ENCODE data around the gene EDA.

Gene EDA

DNA sequence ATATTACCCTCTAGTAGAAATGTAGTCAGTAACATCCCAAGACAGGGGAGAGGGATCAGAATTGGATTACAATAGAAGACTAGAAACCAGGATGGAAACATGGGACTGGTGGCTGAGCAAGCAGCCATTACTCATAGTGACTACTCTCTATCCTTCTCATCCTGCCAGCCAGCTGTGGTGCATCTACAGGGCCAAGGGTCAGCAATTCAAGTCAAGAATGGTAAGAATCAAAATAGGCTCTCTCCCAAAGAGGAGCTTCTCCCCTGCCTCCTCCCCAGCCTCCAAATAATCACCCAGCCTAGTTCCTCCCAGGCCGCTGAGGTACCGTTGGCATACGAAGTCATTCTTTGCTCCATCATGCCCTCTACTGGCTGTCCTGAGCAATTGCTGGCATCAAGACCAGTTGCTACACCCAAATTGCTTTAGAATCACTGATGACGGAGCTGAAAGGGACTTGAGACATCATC, 414.4 kb downstream of the EDA start:
- peak; percentile 44 for DNase-seq

DNA sequence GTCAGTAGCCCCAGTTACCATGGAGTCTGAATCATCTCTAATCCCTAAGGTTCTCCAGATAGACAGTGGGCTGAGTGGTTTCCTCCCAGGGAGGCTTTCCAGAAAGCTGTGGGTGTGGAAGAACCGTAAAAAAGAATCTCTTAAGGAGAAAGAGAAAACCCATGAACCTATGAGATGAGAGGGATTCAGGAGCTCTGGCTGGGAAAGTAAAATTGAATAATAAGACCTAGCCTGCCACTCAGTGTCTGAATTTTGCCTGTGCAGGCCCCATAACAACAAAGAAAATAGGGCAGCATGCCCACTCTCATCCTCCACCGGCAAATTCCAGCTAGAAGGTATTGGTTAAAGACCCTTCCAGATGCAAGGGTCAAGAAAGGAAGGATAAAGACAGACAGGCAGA, 416.9 kb downstream of the EDA start:
- no peak for DNase-seq

DNA sequence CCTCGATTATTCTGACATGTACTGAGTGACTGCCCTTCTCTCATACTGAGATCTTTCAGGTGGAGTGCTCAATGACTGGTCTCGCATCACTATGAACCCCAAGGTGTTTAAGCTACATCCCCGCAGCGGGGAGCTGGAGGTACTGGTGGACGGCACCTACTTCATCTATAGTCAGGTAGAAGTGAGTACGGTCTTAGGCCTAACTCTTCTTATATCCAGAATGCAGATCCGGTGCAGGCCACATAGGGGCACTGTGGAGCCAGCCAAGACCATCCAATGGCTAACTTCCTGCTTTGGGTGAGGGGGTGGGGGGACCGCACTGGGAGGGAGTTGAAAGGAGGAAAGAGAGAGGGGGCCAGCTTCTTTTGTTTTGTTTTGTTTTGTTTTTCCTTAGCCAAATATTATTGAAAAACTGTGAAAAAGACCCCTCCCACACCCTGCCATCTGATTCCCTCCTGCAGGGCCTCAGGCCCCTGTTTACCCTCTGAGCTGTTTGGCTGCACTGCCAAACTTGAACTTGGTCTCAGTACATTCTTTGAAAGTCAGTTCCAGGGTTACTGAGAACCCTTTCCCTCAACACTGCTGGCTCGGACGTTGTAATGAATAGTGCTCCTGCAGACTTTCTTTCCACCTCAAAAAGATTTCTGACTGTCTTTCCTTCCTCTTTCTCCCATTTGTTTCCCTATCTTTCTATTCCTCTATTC, 417.6 kb downstream of the EDA start:
- DNase-seq, result no peak

DNA sequence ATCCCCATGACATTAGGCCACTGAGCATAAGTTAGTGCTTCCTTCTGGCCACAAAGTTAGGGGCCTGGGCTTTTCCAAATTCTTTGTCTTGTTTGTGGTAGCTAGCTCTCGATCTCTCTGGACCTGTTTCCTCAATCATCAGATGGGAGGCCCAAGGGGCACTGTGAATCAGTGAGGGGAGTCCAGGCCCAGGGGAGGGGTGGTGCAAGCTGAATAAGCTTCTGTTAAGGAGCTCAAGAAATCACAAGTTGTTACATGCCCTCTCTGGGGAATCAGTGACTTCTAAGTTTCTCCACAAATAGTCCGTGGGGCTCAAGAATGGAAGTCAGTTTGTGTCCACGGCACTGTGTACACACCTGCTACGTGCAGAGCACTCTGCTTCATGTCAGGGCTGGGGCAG, 418.7 kb downstream of the EDA start:
- DNase-seq, result no peak

DNA sequence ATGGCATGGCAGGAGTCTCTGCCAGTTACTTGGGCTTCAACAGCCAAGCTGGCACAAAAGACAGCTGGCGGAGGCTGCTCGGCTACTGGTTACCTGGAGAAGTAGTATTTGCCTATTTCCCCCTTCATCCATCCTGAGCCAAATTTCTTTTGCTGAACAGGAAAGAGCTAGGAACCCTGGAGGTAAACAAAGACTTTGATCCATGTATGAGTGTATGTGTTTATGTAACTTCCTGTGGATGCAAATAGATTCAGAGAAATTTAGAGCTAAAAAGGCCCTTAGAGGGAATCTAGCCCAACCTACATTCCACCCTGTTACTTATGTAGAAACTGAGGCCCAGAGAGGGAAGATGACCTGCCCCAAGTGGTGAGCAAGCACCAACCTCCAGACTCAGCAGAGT, 422.6 kb downstream of the EDA start:
- DNase-seq, result no peak

DNA sequence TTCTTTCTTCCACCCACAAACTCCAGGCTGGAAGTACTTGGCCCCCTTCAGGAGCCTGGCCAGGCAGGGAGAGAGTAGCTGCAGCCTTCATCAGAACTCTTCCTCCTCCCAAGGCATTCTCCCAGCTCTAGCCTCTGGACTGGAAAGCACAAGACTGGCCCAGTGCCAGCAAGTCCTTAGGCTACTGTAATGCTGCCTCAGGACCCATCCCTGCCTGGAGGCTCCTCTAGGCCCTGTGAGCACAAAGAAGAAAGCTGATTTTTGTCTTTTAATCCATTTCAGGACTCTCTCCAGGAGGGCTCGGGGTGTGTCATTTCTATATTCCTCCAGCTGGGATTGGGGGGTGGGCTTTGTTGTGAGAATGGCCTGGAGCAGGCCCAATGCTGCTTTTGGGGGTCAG, 423.0 kb downstream of the EDA start:
- no peak for DNase-seq

DNA sequence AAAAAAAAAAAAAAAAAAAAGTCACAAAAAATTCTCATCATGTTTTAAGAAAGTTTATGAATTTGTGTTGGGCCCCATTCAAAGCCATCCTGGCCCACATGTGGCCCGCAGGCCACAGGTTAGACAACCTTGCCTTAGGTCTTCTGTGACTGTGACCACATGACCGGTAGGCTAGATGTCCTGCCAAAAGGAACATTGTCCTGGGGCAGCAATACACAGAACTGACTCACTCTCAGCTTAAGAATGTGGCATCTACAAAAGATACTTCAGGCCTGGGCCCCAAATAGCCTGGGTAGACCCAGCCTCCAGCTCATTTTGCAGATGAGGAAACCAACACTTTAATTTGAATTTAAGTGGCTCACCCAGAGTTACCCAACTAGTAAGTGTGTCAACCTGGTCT, 423.8 kb downstream of the EDA start:
- no peak for DNase-seq

DNA sequence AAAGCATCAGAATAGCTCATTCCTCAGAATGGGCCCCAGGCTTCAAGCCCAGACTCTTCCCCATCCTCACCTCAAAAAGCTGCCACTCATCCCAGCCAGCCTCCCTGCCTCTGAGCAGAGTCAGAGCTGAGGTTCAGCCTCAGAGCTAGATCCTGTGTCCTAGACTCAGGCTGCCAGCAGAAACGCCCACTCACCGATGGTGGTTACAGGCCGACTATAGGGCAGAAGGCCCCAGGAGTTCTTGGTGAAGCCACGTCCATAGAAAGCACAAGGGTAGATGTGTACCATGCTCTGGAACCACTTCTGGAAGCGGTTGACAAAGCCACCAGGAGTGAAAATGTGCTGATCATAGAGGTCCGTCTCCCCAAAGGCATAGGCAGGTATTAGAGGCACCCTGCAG, 426.1 kb downstream of the EDA start:
- no peak for DNase-seq

DNA sequence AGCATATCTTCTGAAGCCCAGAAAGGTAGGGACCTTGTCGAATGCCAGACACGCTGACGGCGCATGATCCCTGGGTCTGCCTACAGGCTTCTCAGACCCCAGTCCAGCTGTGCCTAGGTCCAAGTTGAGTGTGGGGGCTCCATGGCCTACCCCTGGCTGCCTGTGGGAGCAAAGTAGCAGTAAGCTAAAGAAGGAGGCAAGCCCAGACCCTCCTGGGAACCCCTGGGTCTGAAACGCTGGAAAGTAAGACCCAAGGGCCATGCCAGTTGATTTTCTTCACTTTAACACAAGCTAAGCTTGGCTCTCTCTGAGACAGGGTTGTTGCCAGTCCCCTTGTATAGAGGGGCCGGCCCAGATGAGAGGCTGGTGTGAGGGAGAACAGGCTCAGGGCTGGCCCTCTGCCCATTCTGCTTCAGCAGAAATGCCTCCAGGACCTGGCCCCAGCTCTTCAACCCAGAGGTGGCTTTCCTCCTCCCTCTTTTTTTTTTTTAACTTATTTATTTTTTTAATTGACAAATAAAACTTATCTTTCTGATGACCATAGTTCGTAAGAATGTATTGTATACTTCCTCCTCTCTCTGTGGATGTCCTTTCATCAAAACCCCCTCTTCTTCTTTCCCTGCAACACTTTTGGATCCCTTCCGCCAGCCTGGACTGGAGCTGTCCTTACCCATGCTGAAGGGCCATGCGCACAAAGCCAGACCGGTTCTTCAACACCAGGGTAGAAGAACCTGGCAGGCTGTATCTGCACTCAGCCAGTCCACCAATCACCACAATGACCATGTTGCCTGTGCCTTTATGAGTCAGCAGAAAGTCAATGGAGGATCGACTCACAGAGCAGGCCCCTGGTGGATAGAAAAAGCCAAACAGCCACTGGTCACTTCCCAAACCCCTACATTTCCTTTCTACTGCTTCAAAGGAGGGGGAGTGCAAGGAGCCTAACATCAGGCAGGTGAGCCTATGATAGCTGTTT, 426.8 kb downstream of the EDA start:
- no peak for DNase-seq

DNA sequence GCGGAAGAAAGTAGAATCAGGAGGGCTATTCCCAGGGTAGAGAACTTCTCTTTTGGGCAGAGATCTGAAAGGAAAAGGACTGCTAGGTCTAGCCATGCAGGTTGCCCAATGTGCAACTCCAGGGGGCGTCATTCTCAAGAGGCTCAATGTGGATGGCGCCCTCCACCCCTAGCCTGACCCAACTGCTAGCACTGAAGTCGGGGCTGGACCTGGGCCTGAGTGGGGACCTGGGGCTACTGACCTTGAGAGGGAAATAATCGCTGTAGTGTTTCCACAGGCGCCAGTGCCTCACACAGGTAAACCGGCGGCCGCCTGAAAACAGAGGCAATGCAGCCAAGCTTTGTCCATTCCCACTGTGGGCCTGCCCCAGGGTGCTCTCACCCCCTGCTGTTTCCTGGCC, 427.8 kb downstream of the EDA start:
- DNase-seq, result no peak

DNA sequence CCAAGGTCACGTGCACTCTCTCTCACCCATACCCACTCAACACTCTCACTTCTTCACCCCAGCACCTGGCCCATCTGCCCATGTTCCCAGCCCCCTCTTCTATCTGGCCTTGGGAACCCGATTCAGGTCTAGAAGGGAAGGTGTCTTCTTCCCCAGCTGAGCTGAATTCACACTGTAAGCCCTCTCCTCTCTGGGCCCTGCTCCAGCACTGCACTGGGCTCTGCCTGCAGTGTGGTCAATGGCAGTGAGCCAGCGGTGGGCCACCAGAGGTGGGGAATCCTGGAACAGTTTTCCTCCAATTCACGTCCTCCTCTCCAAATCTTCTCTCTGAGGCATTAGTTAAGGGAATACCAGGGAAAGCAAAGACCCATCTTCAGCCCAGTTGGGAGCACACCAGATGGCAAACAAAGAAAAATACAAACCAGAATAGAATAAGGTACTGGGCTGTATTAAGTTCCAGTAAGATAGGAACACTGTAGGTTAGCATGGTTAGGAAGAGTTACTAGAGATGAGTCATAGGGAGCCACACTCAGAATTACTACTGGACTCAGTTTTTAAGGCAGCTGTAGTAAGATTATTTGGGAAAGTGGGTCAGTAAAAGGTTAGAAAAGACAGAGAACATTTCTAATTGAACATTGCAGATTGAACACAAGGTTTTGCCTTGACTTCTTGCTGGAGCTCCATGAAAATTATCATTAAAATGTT, 428.8 kb downstream of the EDA start:
- no peak for DNase-seq

DNA sequence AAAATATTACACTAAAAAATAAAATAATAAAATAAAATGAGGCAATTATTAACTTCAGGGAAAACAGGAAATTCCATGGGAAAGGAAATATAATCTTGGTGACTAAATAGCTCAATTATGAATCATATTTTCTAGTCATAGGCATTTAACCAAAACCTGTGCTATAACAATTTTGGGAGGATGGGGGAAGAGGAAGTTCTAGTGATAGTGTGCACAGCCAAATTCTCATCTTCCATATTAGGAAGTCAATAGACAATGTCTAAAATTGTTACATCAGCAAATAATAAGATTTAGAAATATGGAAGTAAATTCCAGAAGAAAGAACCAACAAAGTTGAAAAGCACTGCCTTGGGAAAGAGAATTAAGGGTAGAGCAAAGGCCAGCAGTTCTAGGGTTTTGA, 431.1 kb downstream of the EDA start:
- no peak for DNase-seq

DNA sequence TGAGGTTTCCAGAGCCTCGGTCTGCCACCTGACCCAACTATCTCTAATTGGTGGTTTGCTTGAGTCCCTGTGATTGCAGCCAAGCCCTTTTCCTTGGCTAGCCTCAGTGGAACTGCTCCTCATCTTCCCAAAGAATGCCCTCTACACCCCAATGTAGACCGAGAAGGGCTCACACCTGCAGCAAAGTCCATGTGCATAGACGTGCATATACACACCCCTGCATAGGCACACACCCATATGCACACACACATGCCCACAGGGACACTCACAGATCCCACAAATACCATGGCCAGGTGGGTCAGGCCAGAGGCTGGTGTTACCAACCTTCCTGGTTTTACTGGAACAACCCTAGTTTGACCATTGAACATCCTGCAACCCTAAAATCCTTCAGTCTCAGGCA, 433.5 kb downstream of the EDA start:
- DNase-seq, result no peak

DNA sequence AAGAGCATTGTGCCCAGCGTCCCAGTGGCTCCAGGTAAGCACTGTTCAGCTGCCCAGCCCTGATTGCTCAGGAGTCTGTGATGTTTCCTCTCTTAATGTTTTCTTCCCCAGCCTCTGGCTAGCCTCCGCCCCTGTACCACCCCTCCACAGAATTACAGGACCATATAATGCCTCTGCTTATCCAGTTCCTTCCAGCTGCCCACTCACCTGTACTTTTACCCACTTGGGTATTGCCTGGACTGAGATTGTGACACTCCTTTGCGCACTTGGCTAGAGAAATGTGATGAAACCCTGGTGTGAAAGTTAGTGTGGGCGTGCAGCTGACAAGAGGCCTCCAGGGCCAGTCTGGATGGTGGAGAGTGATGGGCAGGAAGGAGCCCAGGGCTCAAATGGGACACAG, 434.0 kb downstream of the EDA start, which contains the start of gene AWAT2:
TSS of gene AWAT2 (minus strand) at position 14 of the 400 bp plus-strand sequence. CDS start at position 8, 6 bp downstream.
- no peak for DNase-seq

DNA sequence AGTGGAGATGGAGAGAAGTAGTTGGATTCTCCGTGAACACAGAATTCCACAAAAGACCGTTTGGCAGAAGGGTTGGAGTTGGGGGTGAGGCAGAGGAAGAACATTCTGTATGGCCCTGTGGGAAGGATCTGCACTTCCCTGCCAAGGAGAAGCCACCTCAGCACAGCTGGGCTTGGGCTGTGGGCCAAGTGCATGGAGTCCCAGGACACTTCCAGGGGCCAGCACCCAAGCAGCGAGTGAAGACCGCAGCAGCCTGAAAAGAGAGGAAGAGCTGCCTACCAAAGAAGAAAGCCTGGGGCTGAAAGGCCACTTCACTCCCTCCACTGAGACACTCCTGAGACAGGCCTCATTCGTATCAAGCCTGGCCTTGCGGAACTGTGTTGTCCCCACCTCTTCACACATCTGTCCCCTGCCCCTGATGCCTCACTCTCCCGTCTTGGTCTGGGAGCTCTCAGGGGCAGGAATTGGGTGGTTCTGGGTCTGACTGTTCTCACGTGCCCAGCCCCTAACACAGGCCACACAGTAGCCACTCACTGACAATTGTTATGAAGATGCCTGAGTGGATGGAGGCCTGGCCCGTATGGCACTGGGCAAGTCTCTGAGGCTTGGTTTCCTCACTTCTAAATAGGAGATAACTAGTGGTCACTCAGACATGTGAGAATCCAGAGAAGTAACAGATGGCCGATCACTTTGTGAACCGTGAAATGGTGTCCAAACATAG, 437.1 kb downstream of the EDA start:
- no peak for DNase-seq

DNA sequence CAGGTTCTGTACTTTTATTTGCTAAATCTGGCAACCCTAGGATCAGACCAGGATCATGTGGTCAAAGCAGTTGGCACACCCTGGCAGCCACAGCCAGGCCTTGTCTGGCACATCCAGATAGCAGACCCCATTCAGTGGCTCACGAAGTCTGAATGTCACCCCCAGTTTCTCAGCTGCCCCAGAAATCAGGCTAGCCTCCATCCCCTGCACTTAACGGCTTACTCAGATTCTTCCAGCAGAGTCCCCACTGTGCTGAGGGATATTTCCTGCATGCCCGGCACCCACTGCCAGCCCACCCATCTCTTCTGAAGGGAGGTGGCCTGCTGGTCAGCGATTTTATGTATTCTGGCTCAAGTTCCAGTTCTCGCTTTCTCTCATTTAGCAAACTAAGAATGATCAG, 438.5 kb downstream of the EDA start:
- DNase-seq, result no peak

DNA sequence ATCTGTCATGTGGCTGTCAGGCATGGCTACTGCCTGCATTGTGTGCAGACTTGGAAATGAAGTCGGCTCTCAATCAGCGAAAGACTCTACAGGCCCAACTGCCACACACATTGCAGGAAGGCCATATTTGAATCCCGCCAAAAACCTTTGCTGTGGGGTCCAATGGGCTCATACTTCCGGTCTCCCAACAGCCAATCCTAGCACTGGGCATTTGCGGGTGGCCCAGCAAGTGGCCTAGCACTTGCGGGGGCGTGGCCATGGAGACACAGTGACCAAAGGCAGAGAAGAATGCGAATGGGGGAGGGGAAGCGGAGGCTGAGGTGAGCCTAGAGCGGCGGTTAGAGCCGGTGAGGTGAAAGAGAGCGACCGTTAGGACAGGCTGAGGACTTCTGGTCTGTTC, 446.2 kb downstream of the EDA start, which contains the start of gene OTUD6A:
TSS of gene OTUD6A (plus strand) at position 382 of the 400 bp plus-strand sequence. CDS start 68 bp downstream, outside the sequence.
- no peak for DNase-seq

DNA sequence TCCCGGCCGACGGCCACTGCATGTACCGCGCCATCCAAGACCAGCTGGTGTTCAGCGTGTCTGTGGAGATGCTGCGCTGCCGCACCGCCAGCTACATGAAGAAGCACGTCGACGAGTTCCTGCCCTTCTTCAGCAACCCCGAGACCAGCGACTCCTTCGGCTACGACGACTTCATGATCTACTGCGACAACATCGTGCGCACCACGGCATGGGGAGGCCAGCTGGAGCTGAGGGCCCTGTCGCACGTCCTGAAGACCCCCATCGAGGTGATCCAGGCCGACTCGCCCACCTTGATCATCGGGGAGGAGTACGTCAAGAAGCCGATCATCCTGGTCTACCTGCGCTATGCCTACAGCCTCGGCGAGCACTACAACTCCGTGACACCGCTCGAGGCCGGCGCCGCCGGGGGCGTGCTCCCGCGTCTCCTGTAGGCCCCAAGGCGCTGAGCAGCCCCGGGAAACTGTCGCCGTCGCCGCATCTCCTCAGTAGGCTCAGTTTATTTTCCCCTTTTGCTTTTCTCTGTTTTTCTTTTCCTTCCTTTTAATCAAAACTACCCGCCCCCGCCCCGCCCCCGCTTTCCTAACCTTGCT, 447.1 kb downstream of the EDA start:
- no peak for DNase-seq

DNA sequence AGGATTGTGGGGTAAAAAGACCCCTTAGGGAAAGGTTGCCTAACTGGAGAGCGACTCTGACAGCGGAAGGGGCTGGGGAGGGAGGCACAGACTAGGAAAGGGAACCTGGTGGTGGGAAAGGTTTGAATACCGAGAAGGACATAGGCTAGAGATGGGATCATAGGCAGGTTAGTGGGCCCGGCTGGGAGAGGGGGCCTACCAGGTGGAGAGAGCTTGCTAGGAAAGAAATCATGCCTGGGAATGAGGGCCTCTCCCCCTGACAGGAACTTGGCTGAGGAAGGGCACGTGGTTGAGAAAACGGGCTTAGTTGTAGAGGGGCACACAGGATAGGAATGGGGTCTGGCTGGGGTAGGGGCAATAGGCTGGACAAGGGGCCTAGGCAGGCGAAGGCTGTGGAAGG, 450.7 kb downstream of the EDA start:
- DNase-seq, result no peak

DNA sequence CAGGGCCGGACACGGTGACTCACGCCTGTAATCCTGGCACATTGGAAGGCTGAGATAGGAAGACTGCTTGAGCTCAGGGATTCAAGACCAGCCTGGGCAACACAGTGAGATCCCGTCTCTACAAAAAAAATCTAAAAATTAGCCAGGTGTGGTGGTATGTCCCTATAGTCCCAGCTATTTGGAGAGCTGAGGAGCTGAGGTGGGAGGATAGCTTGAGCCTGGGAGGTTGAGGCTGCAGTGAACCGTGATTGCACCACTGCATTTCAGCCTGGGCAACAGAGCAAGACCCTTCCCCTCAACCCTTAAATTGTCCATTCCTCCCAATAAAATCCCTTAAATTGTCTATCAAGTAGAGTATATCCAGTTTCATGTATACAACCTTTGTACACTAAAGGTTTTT, 463.4 kb downstream of the EDA start:
- DNase-seq, result no peak

DNA sequence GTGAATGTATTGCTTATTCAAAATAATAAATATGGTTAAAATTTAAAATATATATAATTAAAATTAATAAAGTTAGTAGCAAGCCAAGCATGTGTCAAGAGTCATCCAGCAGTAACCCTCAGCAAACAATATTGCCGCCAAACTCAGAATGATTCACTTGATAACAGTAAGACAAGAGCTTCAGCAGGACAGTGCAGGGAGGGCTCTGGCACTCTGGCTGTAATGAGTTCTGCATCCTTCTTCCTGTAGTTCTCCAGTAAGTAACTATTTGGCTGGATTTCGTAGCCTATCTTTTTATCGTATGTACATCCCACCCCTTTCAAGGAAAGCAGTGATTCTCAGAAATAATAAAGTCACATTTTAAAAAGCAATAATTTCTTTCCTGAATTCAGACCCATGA, 464.0 kb downstream of the EDA start:
- no peak for DNase-seq

DNA sequence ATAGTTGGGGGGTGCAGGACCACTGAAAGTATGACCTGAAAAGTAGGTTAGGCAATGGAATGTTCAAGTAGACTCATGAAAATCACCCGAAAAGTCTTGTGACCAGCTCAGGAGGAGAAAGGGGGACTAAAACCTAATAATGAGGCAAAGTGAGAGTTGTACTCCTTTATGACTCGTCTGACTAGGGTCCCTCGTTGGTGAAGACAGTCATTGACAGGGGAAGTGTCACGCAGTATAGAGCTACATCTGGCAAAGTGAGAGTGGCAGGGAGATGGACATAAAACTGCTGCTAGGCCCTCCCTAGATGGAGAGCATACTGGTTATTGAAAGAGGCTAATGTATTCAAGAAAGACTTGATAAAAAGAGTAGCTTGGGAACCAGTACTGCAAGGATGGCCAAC, 466.8 kb downstream of the EDA start:
- no peak for DNase-seq

Data from activated CD4-positive, CD25-positive, alpha-beta regulatory T cell treated with anti-CD3 and anti-CD28 coated beads, Interleukin-2, amount 50 U/mL, for 72 hours (primary cell).